K562 (cell line): ENCODE data around the gene ADORA1. TPM values are rescaled to one million over a fixed set of nuclear protein-coding genes. Genes with fewer than 3 reads are reported as not detected.

Source experiments
- ATAC-seq: fragments of 200-7000 bp; cut with Tn5 transposase; 3 replicates; pipeline ENCODE4 v1.9.1; 2020; ENCODE audit warnings: moderate library complexity
- BruUV-seq: library from RNA; stranded (reverse); fragments of 400-500 nt; replicated peaks from 2 replicates; lab custom pipeline; 2021; lab: Mats Ljungman, UMichigan
- CTCF ChIA-PET: fragments of 300-600 bp; formaldehyde crosslinking; extraction: SDS; loops from one replicate; lab custom pipeline; 2021; ENCODE audit warnings: low intra/inter-chr PET ratio; lab: Yijun Ruan, JAX
- POLR2A ChIA-PET: fragments of 300-600, 350-650 bp; sonication (Branson Sonifier 250); formaldehyde crosslinking; extraction: SDS; loops from one replicate; lab custom pipeline; 2021; ENCODE audit warnings: antibody characterized with exemption, inconsistent platforms; lab: Yijun Ruan, JAX
- DNase-seq, 4 experiments: peaks; one replicate each; pipeline versions ENCODE4 v3.0.0 to v3.0.0-alpha.2; 2011 to 2018; ENCODE audit warnings: low spot score in 3 of 4, mixed read lengths in 3 of 4; ENCODE audit errors: extremely low read depth in 1 of 4
- FAIRE-seq: peaks from 2 replicates; lab custom pipeline; 2011; peaks lifted over from hg19 to GRCh38; lab: Jason Lieb, UNC
- H2AFZ ChIP-seq: 2 replicates; pipeline ENCODE4 v1.6.0; 2011; ENCODE audit warnings: low read depth, low read length, control low read depth, inconsistent platforms
- H3K27ac ChIP-seq: fragments of 200-600 bp; 3 replicates; pipeline ENCODE4 v1.8.0; 2011; ENCODE audit warnings: low read depth, mild to moderate bottlenecking, control low read depth, inconsistent platforms, low read length, moderate library complexity, mixed read lengths; ENCODE audit errors: extremely low read depth
- H3K27me3 ChIP-seq, 2 experiments: fragments of 300-600 bp in 1 of 2; 2 replicates in 1 of 2; 3 replicates in 1 of 2; pipeline versions ENCODE4 v1.6.0 to v1.8.0; 2011; ENCODE audit warnings: inconsistent platforms in 2 of 2, low read length in 2 of 2, mild to moderate bottlenecking in 1 of 2, mixed read lengths in 1 of 2, moderate library complexity in 1 of 2; ENCODE audit not compliant: control insufficient read depth in 2 of 2, insufficient read depth in 2 of 2
- H3K36me3 ChIP-seq: fragments of 300-600 bp; 3 replicates; pipeline ENCODE4 v1.8.0; 2011; ENCODE audit warnings: mild to moderate bottlenecking, low read length, inconsistent platforms; ENCODE audit not compliant: control insufficient read depth, insufficient read depth
- H3K4me1 ChIP-seq, 2 experiments: fragments of 200-600 bp in 1 of 2; replicated peaks in 1 of 2; 2 replicates in 1 of 2; 3 replicates in 1 of 2; pipeline versions ENCODE4 v1.5.1 to v1.8.0; 2011; ENCODE audit warnings: inconsistent platforms in 2 of 2, low read length in 2 of 2, mild to moderate bottlenecking in 1 of 2, mixed read lengths in 1 of 2, moderate library complexity in 1 of 2; ENCODE audit not compliant: control insufficient read depth in 2 of 2, insufficient read depth in 2 of 2
- H3K4me2 ChIP-seq: 2 replicates; pipeline ENCODE4 v1.6.1; 2011; ENCODE audit warnings: low read length, control low read depth, inconsistent platforms, mixed read lengths; ENCODE audit not compliant: insufficient read depth
- H3K4me3 ChIP-seq: fragments of 200-600 bp; sonication (generic), shearing (Covaris generic); 2 replicates; pipeline ENCODE4 v1.5.1; 2016; ENCODE audit warnings: control low read depth, inconsistent platforms
- H3K79me2 ChIP-seq: fragments of 200-600 bp; 3 replicates; pipeline ENCODE4 v1.8.0; 2011; ENCODE audit warnings: low read length, inconsistent platforms; ENCODE audit not compliant: control insufficient read depth, insufficient read depth
- H3K9ac ChIP-seq, 2 experiments: 2 replicates each; pipeline versions ENCODE4 v1.6.0 to v1.6.1; 2011; ENCODE audit warnings: low read depth in 2 of 2, low read length in 2 of 2, control low read depth in 1 of 2, inconsistent platforms in 1 of 2, mild to moderate bottlenecking in 1 of 2, mixed read lengths in 1 of 2; ENCODE audit not compliant: insufficient read depth in 1 of 2
- H3K9me1 ChIP-seq: one replicate; pipeline ENCODE4 v1.6.0; 2011; ENCODE audit warnings: inconsistent platforms, mild to moderate bottlenecking, low read length, moderate library complexity; ENCODE audit not compliant: control insufficient read depth, insufficient read depth
- H3K9me3 ChIP-seq: replicated peaks from 2 replicates; pipeline ENCODE4 v1.5.1; 2011; ENCODE audit warnings: low read depth, low read length, inconsistent platforms; ENCODE audit not compliant: control insufficient read depth, insufficient read depth
- H4K20me1 ChIP-seq: replicated peaks from 2 replicates; pipeline ENCODE4 v1.6.1; 2011; ENCODE audit warnings: low read length, inconsistent platforms, mixed read lengths; ENCODE audit not compliant: control insufficient read depth, insufficient read depth
- ARID2 ChIP-seq: fragments of 450-650 bp; IDR thresholded peaks from 2 replicates; pipeline ENCODE4 v1.6.1; 2017; ENCODE audit warnings: antibody characterized with exemption, mild to moderate bottlenecking
- FOS ChIP-seq: IDR thresholded peaks from 3 replicates; pipeline ENCODE4 v1.6.1; 2011; ENCODE audit not compliant: insufficient read length; ENCODE audit errors: extremely low read depth
- HDAC1 ChIP-seq, 2 experiments: fragments of 450-650 bp; IDR thresholded peaks; 2 replicates each; pipeline ENCODE4 v1.6.1; 2016 to 2017; ENCODE audit warnings: inconsistent platforms in 1 of 2, mild to moderate bottlenecking in 1 of 2, moderate library complexity in 1 of 2
- MAZ ChIP-seq, 2 experiments: fragments of 450-650 bp in 1 of 2; sonication (generic) in 1 of 2; formaldehyde crosslinking; IDR thresholded peaks in 1 of 2; conservative IDR thresholded peaks in 1 of 2; 2 replicates each; pipeline versions ENCODE4 v1.4.0 to v1.5.0; 2020; ENCODE audit warnings: mild to moderate bottlenecking in 1 of 2, missing genetic modification reagents in 1 of 2
- NFIX ChIP-seq: fragments of 250-450 bp; sonication (Bioruptor Pico); IDR thresholded peaks from 2 replicates; pipeline ENCODE4 v1.4.0; 2020; ENCODE audit warnings: low read depth, mild to moderate bottlenecking, moderate library complexity
- NONO ChIP-seq, 2 experiments: fragments of 200-400 bp in 1 of 2; fragments of 450-650 bp in 1 of 2; formaldehyde crosslinking in 1 of 2; IDR thresholded peaks; 2 replicates each; pipeline ENCODE4 v1.6.1; 2017; ENCODE audit warnings: low read depth in 2 of 2, mild to moderate bottlenecking in 2 of 2, moderate library complexity in 2 of 2, low read length in 1 of 2
- NR2C1 ChIP-seq, 2 experiments: fragments of 450-650 bp; IDR thresholded peaks; 2 replicates each; pipeline ENCODE4 v1.6.1; 2017; ENCODE audit warnings: mild to moderate bottlenecking in 2 of 2, antibody characterized with exemption in 1 of 2, inconsistent platforms in 1 of 2, missing compliant biosample characterization in 1 of 2, missing genetic modification characterization in 1 of 2
- RB1 ChIP-seq: fragments of 450-650 bp; IDR thresholded peaks from 2 replicates; pipeline ENCODE4 v1.6.1; 2017; ENCODE audit warnings: low read depth, mild to moderate bottlenecking
- SP1 ChIP-seq: sonication (generic); formaldehyde crosslinking; IDR thresholded peaks from 2 replicates; pipeline ENCODE4 v1.8.1; 2022; ENCODE audit warnings: mild to moderate bottlenecking, missing genetic modification reagents
- YBX1 ChIP-seq: fragments of 450-650 bp; IDR thresholded peaks from 2 replicates; pipeline ENCODE4 v1.7.1; 2016; ENCODE audit warnings: mild to moderate bottlenecking
- ZNF589 ChIP-seq: fragments of 200-800 bp; sonication (Bioruptor generic); IDR thresholded peaks from 2 replicates; pipeline ENCODE4 v1.6.1; 2016; ENCODE audit warnings: low read depth, missing genetic modification characterization, missing compliant biosample characterization
- WGBS: fragments of 100-300 bp; shearing (Covaris generic); methylation state at CpG from one replicate; pipeline ENCODE4 v1.1.6; 2016; ENCODE audit warnings: low coverage, mixed read lengths; ENCODE audit not compliant: insufficient coverage; ENCODE audit errors: missing lambda C conversion rate; 5-methylcytosine and 5-hydroxymethylcytosine counted together
- in situ Hi-C: fragments of 300-500 bp; cut with MboI; formaldehyde crosslinking; loops from 4 replicates; pipeline ENCODE4 v1.15.0; 2018; ENCODE audit warnings: inconsistent platforms, mixed read lengths
- intact Hi-C: fragments of 100-400 bp; cut with micrococcal nuclease; formaldehyde crosslinking; loops from 2 replicates; pipeline ENCODE4 v1.14.2; 2022
- polyA plus RNA-seq, 8 experiments: library from polyadenylated mRNA; depleted of rRNA in 4 of 8; stranded (reverse) in 5 of 8; unstranded in 3 of 8; fragments of >200 nt; fragmentation: Nextera tagmentation in 2 of 8; fragmentation: Illumina TruSeq in 1 of 8; extraction: Ambion mirVana in 2 of 8; extraction: Trizol in 1 of 8; gene quantifications; 2 replicates each; pipeline versions ENCODE4 v1.2.1 to v1.2.3, GENCODE V29; 2011 to 2014; ENCODE audit warnings: inconsistent platforms in 1 of 8, missing spikeins in 1 of 8
- total RNA-seq, 7 experiments: library from RNA; depleted of rRNA in 6 of 7; stranded (reverse); fragments of >200 nt in 6 of 7; fragmentation: Illumina TruSeq in 2 of 7; extraction: Trizol in 2 of 7; gene quantifications; 2 replicates each; pipeline versions ENCODE4 v1.2.1 to v1.2.3, GENCODE V29; 2011 to 2021; ENCODE audit warnings: low replicate concordance in 1 of 7
- TF ChIP-seq, protein P1 (sequence below): fragments of 250-450 bp; sonication (Bioruptor Pico); IDR thresholded peaks from 2 replicates; pipeline ENCODE4 v1.8.0; 2021; ENCODE audit warnings: mild to moderate bottlenecking, moderate library complexity
- TF ChIP-seq, protein P2 (sequence below): fragments of 450-650 bp; formaldehyde crosslinking; IDR thresholded peaks from 2 replicates; pipeline ENCODE4 v1.4.0; 2022; ENCODE audit warnings: missing genetic modification characterization
- TF ChIP-seq, protein P3 (sequence below): fragments of 450-650 bp; conservative IDR thresholded peaks from 2 replicates; pipeline ENCODE4 v1.6.1; 2016; ENCODE audit warnings: missing genetic modification characterization, low read depth, mild to moderate bottlenecking, control low read depth, missing compliant biosample characterization
- TF ChIP-seq, protein P4 (sequence below): fragments of 450-650 bp; formaldehyde crosslinking; IDR thresholded peaks from 2 replicates; pipeline ENCODE4 v1.4.0; 2020; ENCODE audit warnings: mild to moderate bottlenecking, moderate library complexity

ADORA1 gene
- total and polyA plus RNA-seq, 9 of the 15 experiments (the other 6 are each of a cell fraction or from before 2014, with no cell fraction given): not detected

DNA sequence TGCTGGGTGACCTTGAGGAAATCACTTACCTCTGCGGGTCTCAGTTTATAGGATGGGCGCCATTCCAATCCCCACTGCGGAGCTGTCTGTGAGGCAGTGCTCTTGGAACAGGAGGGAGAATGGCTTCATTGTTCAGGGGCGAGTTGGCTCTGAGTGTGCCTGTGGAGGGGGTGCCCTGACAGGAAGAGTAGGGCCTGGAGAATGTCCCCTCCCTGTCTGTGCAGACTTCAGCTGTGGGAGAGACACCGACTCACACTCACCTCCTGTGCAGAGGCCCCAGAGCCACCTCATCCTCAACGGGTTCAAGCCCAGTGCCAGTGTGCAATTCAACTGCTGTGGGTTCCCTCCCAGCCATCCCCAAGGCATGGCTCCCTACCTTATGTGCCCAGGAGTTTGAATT, 17.1 kb downstream of the ADORA1 start:
- no peaks in the 10 kb centered on the region for H3K9me1 ChIP-seq
- H3K4me1 ChIP-seq: no peaks in the 10 kb centered on the region
- no peak overlapping the region for H3K4me3 ChIP-seq
- intact Hi-C loops: no loop called here
- TF ChIP-seq SP1 (no peak), NFIX (CRISPR knock-in tag) (no peak), HDAC1 (IDR thresholded peaks at IDR 0.05) (no peak), FOS (no peak), NR2C1 (IDR thresholded peaks at IDR 0.05) (no peak), NR2C1 (tag; IDR thresholded peaks at IDR 0.05) (no peak), MAZ (CRISPR knock-in tag; conservative IDR thresholded peaks at IDR 0.05 in 1 of 2, IDR thresholded peaks at IDR 0.05 in 1 of 2) (no peak), RB1 (no peak), ZNF589 (CRISPR knock-in tag) (no peak), NONO (IDR thresholded peaks at IDR 0.05; ENCODE audit: low read depth in 2 of 2, low read length in 1 of 2) (no peak), YBX1 (no peak), ARID2 (no peak)
- TF ChIP-seq, protein P1, sequence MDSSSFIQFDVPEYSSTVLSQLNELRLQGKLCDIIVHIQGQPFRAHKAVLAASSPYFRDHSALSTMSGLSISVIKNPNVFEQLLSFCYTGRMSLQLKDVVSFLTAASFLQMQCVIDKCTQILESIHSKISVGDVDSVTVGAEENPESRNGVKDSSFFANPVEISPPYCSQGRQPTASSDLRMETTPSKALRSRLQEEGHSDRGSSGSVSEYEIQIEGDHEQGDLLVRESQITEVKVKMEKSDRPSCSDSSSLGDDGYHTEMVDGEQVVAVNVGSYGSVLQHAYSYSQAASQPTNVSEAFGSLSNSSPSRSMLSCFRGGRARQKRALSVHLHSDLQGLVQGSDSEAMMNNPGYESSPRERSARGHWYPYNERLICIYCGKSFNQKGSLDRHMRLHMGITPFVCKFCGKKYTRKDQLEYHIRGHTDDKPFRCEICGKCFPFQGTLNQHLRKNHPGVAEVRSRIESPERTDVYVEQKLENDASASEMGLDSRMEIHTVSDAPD (CRISPR knock-in tag): no peak
- TF ChIP-seq, protein P2, sequence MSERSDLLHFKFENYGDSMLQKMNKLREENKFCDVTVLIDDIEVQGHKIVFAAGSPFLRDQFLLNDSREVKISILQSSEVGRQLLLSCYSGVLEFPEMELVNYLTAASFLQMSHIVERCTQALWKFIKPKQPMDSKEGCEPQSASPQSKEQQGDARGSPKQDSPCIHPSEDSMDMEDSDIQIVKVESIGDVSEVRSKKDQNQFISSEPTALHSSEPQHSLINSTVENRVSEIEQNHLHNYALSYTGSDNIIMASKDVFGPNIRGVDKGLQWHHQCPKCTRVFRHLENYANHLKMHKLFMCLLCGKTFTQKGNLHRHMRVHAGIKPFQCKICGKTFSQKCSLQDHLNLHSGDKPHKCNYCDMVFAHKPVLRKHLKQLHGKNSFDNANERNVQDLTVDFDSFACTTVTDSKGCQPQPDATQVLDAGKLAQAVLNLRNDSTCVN (CRISPR knock-in tag): no peak
- TF ChIP-seq, protein P3, sequence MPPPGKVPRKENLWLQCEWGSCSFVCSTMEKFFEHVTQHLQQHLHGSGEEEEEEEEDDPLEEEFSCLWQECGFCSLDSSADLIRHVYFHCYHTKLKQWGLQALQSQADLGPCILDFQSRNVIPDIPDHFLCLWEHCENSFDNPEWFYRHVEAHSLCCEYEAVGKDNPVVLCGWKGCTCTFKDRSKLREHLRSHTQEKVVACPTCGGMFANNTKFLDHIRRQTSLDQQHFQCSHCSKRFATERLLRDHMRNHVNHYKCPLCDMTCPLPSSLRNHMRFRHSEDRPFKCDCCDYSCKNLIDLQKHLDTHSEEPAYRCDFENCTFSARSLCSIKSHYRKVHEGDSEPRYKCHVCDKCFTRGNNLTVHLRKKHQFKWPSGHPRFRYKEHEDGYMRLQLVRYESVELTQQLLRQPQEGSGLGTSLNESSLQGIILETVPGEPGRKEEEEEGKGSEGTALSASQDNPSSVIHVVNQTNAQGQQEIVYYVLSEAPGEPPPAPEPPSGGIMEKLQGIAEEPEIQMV (tag): no peak
- TF ChIP-seq, protein P4, sequence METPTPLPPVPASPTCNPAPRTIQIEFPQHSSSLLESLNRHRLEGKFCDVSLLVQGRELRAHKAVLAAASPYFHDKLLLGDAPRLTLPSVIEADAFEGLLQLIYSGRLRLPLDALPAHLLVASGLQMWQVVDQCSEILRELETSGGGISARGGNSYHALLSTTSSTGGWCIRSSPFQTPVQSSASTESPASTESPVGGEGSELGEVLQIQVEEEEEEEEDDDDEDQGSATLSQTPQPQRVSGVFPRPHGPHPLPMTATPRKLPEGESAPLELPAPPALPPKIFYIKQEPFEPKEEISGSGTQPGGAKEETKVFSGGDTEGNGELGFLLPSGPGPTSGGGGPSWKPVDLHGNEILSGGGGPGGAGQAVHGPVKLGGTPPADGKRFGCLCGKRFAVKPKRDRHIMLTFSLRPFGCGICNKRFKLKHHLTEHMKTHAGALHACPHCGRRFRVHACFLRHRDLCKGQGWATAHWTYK (CRISPR knock-in tag): no peak
- TF ChIP-seq, all 486 proteins: peak for 0
- no peak overlapping the region for H3K4me2 ChIP-seq
- in situ Hi-C loops: no loop called here
- no peak overlapping the region for H3K9ac ChIP-seq
- no peaks in the 10 kb centered on the region for H3K9me3 ChIP-seq
- ATAC-seq (no peak), DNase-seq (no peak), FAIRE-seq (no peak)
- peaks cover 11% of the 10 kb centered on the region for H4K20me1 ChIP-seq
- ChIA-PET CTCF (no interaction called here), POLR2A (no interaction called here)
- H2AFZ ChIP-seq: no peak overlapping the region
- no TSS peak for BruUV-seq
- no peaks in the 10 kb centered on the region for H3K36me3 ChIP-seq
- no peaks in the 10 kb centered on the region for H3K79me2 ChIP-seq
- H3K27me3 ChIP-seq: peaks cover 37 to 83% of the 10 kb centered on the region in 2 experiments
- no peak overlapping the region for H3K27ac ChIP-seq
- under 1% methylated on average over 6 of the region's 6 CpGs for WGBS
